DMS153 treated with DMSO at 0.1 percent for 48 hours (cell line): ENCODE measurements around the gene HSD3B7.
"Not testable (repeated sequence)": the region's sequence is repeated elsewhere in the genome, so short reads cannot be mapped to it uniquely, and the experiment has no call there.

Source experiments
- DNase-seq: peaks from one replicate; lab custom pipeline; 2025; ENCODE audit not compliant: unreplicated experiment; lab: John Stamatoyannopoulos, UW

HSD3B7 gene

GRCh38 chr16:30984669-30985400 lies at the start of gene HSD3B7:
TSS of gene HSD3B7 (plus strand) at chr16:30985207. CDS start at chr16:30985659, 452 bp downstream.
- DNase-seq = peak; percentile 66

- DNase-seq = no peak
These were observed 47.3 kb upstream of the HSD3B7 start for GRCh38 chr16:30937692-30938091.

GRCh38 chr16:30939571-30939970 lies 45.4 kb upstream of the HSD3B7 start:
- not testable (repeated sequence) for DNase-seq

- DNase-seq = peak; percentile 42
These were observed 43.2 kb upstream of the HSD3B7 start for GRCh38 chr16:30941600-30942425.

GRCh38 chr16:30942426-30942806 lies 42.6 kb upstream of the HSD3B7 start:
- DNase-seq = no peak

GRCh38 chr16:30944352-30944751 lies 40.7 kb upstream of the HSD3B7 start:
- DNase-seq = no peak

GRCh38 chr16:30946671-30947540 lies 38.1 kb upstream of the HSD3B7 start:
- DNase-seq = no peak

GRCh38 chr16:30947541-30947858 lies 37.5 kb upstream of the HSD3B7 start:
- no peak for DNase-seq

- DNase-seq = no peak
These were observed 36.9 kb upstream of the HSD3B7 start for GRCh38 chr16:30947859-30948666.

GRCh38 chr16:30948667-30949649 lies 36.0 kb upstream of the HSD3B7 start, which contains the start of gene ORAI3:
TSS of gene ORAI3 (plus strand) at chr16:30949068. CDS start at chr16:30949290, 222 bp downstream.
- DNase-seq = no peak

- peak; percentile 53 for DNase-seq
These were observed 35.1 kb upstream of the HSD3B7 start for GRCh38 chr16:30949650-30950515.

- no peak for DNase-seq
These were observed 34.4 kb upstream of the HSD3B7 start for GRCh38 chr16:30950516-30951065.

GRCh38 chr16:30951193-30951592 lies 33.8 kb upstream of the HSD3B7 start:
- no peak for DNase-seq

- DNase-seq = no peak
These were observed 33.3 kb upstream of the HSD3B7 start for GRCh38 chr16:30951750-30952149.

GRCh38 chr16:30953111-30953510 lies 31.9 kb upstream of the HSD3B7 start:
- DNase-seq = no peak

- DNase-seq = peak; percentile 4
These were observed 31.4 kb upstream of the HSD3B7 start for GRCh38 chr16:30953511-30954124.

GRCh38 chr16:30954993-30955392 lies 30.0 kb upstream of the HSD3B7 start:
- no peak for DNase-seq
